Measurements from ENCODE around the gene IDH3A.

Gene IDH3A

GRCh38 chr15:78167227-78167888 lies 18.2 kb downstream of the IDH3A start:
- peak; percentile 91 for DNase-seq (ENCODE audit: low read depth)
- H3K4me3 ChIP-seq (ENCODE audit: low read depth, low read length) = peak overlapping the region; percentile 34
- TF ChIP-seq, protein P1, sequence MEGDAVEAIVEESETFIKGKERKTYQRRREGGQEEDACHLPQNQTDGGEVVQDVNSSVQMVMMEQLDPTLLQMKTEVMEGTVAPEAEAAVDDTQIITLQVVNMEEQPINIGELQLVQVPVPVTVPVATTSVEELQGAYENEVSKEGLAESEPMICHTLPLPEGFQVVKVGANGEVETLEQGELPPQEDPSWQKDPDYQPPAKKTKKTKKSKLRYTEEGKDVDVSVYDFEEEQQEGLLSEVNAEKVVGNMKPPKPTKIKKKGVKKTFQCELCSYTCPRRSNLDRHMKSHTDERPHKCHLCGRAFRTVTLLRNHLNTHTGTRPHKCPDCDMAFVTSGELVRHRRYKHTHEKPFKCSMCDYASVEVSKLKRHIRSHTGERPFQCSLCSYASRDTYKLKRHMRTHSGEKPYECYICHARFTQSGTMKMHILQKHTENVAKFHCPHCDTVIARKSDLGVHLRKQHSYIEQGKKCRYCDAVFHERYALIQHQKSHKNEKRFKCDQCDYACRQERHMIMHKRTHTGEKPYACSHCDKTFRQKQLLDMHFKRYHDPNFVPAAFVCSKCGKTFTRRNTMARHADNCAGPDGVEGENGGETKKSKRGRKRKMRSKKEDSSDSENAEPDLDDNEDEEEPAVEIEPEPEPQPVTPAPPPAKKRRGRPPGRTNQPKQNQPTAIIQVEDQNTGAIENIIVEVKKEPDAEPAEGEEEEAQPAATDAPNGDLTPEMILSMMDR (IDR thresholded peaks at IDR 0.05; ENCODE audit: insufficient read depth, low read depth, low read length, missing control alignments) = no peak

- DNase-seq (ENCODE audit: low read depth) = no peak
- TF ChIP-seq, protein P1 (IDR thresholded peaks at IDR 0.05; ENCODE audit: insufficient read depth, low read depth, low read length, missing control alignments) = no peak
- H3K4me3 ChIP-seq (ENCODE audit: low read depth, low read length) = no peak overlapping the region
Observed at GRCh38 chr15:78168608-78169007, 19.4 kb downstream of the IDH3A start.

GRCh38 chr15:78170848-78171773 lies 21.9 kb downstream of the IDH3A start:
- TF ChIP-seq, protein P1 (IDR thresholded peaks at IDR 0.05; ENCODE audit: insufficient read depth, low read depth, low read length, missing control alignments) = no peak
- DNase-seq (ENCODE audit: low read depth) = peak; percentile 86
- H3K4me3 ChIP-seq (ENCODE audit: low read depth, low read length) = no peak overlapping the region

- no peak overlapping the region for H3K4me3 ChIP-seq (ENCODE audit: low read depth, low read length)
- DNase-seq (ENCODE audit: low read depth) = no peak
- TF ChIP-seq, protein P1 (IDR thresholded peaks at IDR 0.05; ENCODE audit: insufficient read depth, low read depth, low read length, missing control alignments) = no peak
Observed at GRCh38 chr15:78171864-78172472, 22.8 kb downstream of the IDH3A start.

- TF ChIP-seq, protein P1 (IDR thresholded peaks at IDR 0.05; ENCODE audit: insufficient read depth, low read depth, low read length, missing control alignments) = no peak
- H3K4me3 ChIP-seq (ENCODE audit: low read depth, low read length) = no peak overlapping the region
- DNase-seq (ENCODE audit: low read depth) = peak; percentile 50
Observed at GRCh38 chr15:78174401-78174800, 25.2 kb downstream of the IDH3A start.

GRCh38 chr15:78175330-78175729 lies 26.2 kb downstream of the IDH3A start:
- TF ChIP-seq, protein P1 (IDR thresholded peaks at IDR 0.05; ENCODE audit: insufficient read depth, low read depth, low read length, missing control alignments) = no peak
- H3K4me3 ChIP-seq (ENCODE audit: low read depth, low read length) = no peak overlapping the region
- no peak for DNase-seq (ENCODE audit: low read depth)
